Neural cell (in vitro differentiated cells): Measurements from ENCODE around the gene ZCCHC13. TPM values are rescaled to one million over a fixed set of nuclear protein-coding genes. Genes with fewer than 3 reads are reported as not detected.

Experiments used
- H2AFZ ChIP-seq: fragments of 200-600, 300-800 bp; sonication (generic), shearing (Covaris generic); 2 replicates; pipeline ENCODE4 v1.6.0; 2014; ENCODE audit warnings: low read depth, mild to moderate bottlenecking, antibody characterized with exemption, low read length, moderate library complexity
- H3F3A ChIP-seq: fragments of 200-600 bp; shearing (Covaris generic); 2 replicates; pipeline ENCODE4 v1.6.1; 2016; ENCODE audit warnings: mild to moderate bottlenecking, moderate library complexity, mixed read lengths, antibody characterized with exemption, low read length; ENCODE audit not compliant: insufficient read depth, poor library complexity, severe bottlenecking
- H3K27ac ChIP-seq: fragments of 200-600, 300-800 bp; sonication (generic), shearing (Covaris generic); 2 replicates; pipeline ENCODE4 v1.5.1; 2014; ENCODE audit warnings: mild to moderate bottlenecking, low read length, moderate library complexity
- H3K27me3 ChIP-seq: fragments of 300-800, 200-600 bp; sonication (generic), shearing (Covaris generic); 2 replicates; pipeline ENCODE4 v1.6.0; 2014; ENCODE audit warnings: mild to moderate bottlenecking, low read depth, low read length, moderate library complexity; ENCODE audit not compliant: insufficient read depth
- H3K36me3 ChIP-seq: fragments of 300-800, 200-600 bp; sonication (generic), shearing (Covaris generic); 2 replicates; pipeline ENCODE4 v1.5.1; 2014; ENCODE audit warnings: mild to moderate bottlenecking, antibody characterized with exemption, low read length, moderate library complexity; ENCODE audit not compliant: insufficient read depth
- H3K4me2 ChIP-seq: fragments of 300-800, 200-600 bp; sonication (generic), shearing (Covaris generic); 2 replicates; pipeline ENCODE4 v1.6.0; 2014; ENCODE audit warnings: mild to moderate bottlenecking, low read length
- H3K4me3 ChIP-seq: fragments of 300-800, 200-600 bp; sonication (generic), shearing (Covaris generic); 2 replicates; pipeline ENCODE4 v1.5.1; 2014; ENCODE audit warnings: mild to moderate bottlenecking, low read length, moderate library complexity
- H3K79me2 ChIP-seq: fragments of 200-600 bp; shearing (Covaris generic); replicated peaks from 2 replicates; pipeline ENCODE4 v1.6.0; 2014; ENCODE audit warnings: mild to moderate bottlenecking, low read length, moderate library complexity; ENCODE audit not compliant: insufficient read depth
- H3K9ac ChIP-seq: fragments of 300-800, 200-600 bp; sonication (generic), shearing (Covaris generic); 2 replicates; pipeline ENCODE4 v1.6.1; 2016; ENCODE audit warnings: mild to moderate bottlenecking, low read length, mixed read lengths
- H3K9me2 ChIP-seq: fragments of 200-600 bp; shearing (Covaris generic); 2 replicates; pipeline ENCODE4 v1.6.1; 2016; ENCODE audit warnings: mild to moderate bottlenecking, low read length, mixed read lengths; ENCODE audit not compliant: insufficient read depth
- H3K9me3 ChIP-seq: fragments of 200-600, 300-800 bp; sonication (generic), shearing (Covaris generic); 2 replicates; pipeline ENCODE4 v1.6.1; 2016; ENCODE audit warnings: mild to moderate bottlenecking, mixed run types, low read length, moderate library complexity, mixed read lengths
- H4K20me1 ChIP-seq: fragments of 200-600 bp; shearing (Covaris generic); 2 replicates; pipeline ENCODE4 v1.6.1; 2016; ENCODE audit warnings: mild to moderate bottlenecking, mixed run types; ENCODE audit not compliant: insufficient read depth
- CTCF ChIP-seq: fragments of 450-650 bp; IDR thresholded peaks from 2 replicates; pipeline ENCODE4 v1.5.1; 2014; ENCODE audit warnings: antibody characterized with exemption, mild to moderate bottlenecking, moderate library complexity; ENCODE audit not compliant: poor library complexity, severe bottlenecking
- EP300 ChIP-seq: fragments of 450-650 bp; conservative IDR thresholded peaks from 2 replicates; pipeline ENCODE4 v1.6.1; 2014; ENCODE audit warnings: antibody characterized with exemption, mild to moderate bottlenecking, moderate library complexity; ENCODE audit not compliant: poor library complexity, severe bottlenecking
- EZH2 ChIP-seq: fragments of 200-600, 300-800 bp; shearing (Covaris generic), sonication (generic); IDR thresholded peaks from 2 replicates; pipeline ENCODE4 v1.6.1; 2014; ENCODE audit warnings: antibody characterized with exemption, low read length, borderline replicate concordance, mild to moderate bottlenecking; ENCODE audit not compliant: insufficient read depth, poor library complexity, severe bottlenecking
- MXI1 ChIP-seq: fragments of 450-650 bp; conservative IDR thresholded peaks from 2 replicates; pipeline ENCODE4 v1.6.1; 2014; ENCODE audit warnings: antibody characterized with exemption, mild to moderate bottlenecking; ENCODE audit not compliant: poor library complexity, severe bottlenecking
- POLR2AphosphoS5 ChIP-seq: IDR thresholded peaks from 2 replicates; pipeline ENCODE4 v1.6.1; 2012
- RAD21 ChIP-seq: fragments of 450-650 bp; conservative IDR thresholded peaks from 2 replicates; pipeline ENCODE4 v1.6.1; 2014; ENCODE audit warnings: antibody characterized with exemption, mild to moderate bottlenecking, moderate library complexity
- REST ChIP-seq: IDR thresholded peaks from 2 replicates; pipeline ENCODE4 v1.6.1; 2012; ENCODE audit warnings: borderline replicate concordance
- SMC3 ChIP-seq: fragments of 450-650 bp; conservative IDR thresholded peaks from 2 replicates; pipeline ENCODE4 v1.6.1; 2014; ENCODE audit warnings: antibody characterized with exemption, mild to moderate bottlenecking, moderate library complexity; ENCODE audit not compliant: poor library complexity
- TAF1 ChIP-seq: IDR thresholded peaks from 2 replicates; pipeline ENCODE4 v1.6.1; 2012; ENCODE audit warnings: low read depth
- polyA plus RNA-seq: library from polyadenylated mRNA; depleted of rRNA; stranded (reverse); fragments of >200 nt; gene quantifications from 2 replicates; pipeline ENCODE4 v1.2.3, GENCODE V29; 2014

ZCCHC13 gene
- polyA plus RNA-seq, 1 donor from 2014 or later, result not detected

- Histone ChIP-seq H3K9me3 (no peaks in the 10 kb centered on the region), H3K79me2 (no peaks in the 10 kb centered on the region), H3K9ac (no peak overlapping the region), H3K27me3 (no peaks in the 10 kb centered on the region), H3F3A (no peaks in the 10 kb centered on the region), H4K20me1 (no peaks in the 10 kb centered on the region), H3K4me2 (no peak overlapping the region), H2AFZ (no peak overlapping the region), H3K36me3 (no peaks in the 10 kb centered on the region), H3K27ac (no peak overlapping the region), H3K9me2 (no peaks in the 10 kb centered on the region), H3K4me3 (no peak overlapping the region)
- TF ChIP-seq REST (no peak), EZH2 (no peak), EP300 (no peak), MXI1 (no peak), RAD21 (no peak), POLR2AphosphoS5 (no peak), TAF1 (no peak), SMC3 (no peak), CTCF (no peak)
Measured at GRCh38 chrX:74272230-74272629, 31.8 kb upstream of the ZCCHC13 start.

GRCh38 chrX:74274516-74274915 is 29.5 kb upstream of the ZCCHC13 start:
- Histone ChIP-seq H3K79me2 (no peaks in the 10 kb centered on the region), H2AFZ (no peak overlapping the region), H3K9me3 (no peaks in the 10 kb centered on the region), H4K20me1 (no peaks in the 10 kb centered on the region), H3F3A (no peaks in the 10 kb centered on the region), H3K36me3 (no peaks in the 10 kb centered on the region), H3K27ac (no peak overlapping the region), H3K9ac (no peak overlapping the region), H3K4me2 (no peak overlapping the region), H3K4me3 (no peak overlapping the region), H3K9me2 (no peaks in the 10 kb centered on the region), H3K27me3 (no peaks in the 10 kb centered on the region)
- no peak for TF ChIP-seq EP300
- no peak for TF ChIP-seq RAD21
- no peak for TF ChIP-seq CTCF
- TF ChIP-seq SMC3, result no peak
- TF ChIP-seq POLR2AphosphoS5, result no peak
- TF ChIP-seq TAF1, result no peak
- TF ChIP-seq REST, result no peak
